ENCODE results near the gene IGFN1.

The IGFN1 gene

DNA sequence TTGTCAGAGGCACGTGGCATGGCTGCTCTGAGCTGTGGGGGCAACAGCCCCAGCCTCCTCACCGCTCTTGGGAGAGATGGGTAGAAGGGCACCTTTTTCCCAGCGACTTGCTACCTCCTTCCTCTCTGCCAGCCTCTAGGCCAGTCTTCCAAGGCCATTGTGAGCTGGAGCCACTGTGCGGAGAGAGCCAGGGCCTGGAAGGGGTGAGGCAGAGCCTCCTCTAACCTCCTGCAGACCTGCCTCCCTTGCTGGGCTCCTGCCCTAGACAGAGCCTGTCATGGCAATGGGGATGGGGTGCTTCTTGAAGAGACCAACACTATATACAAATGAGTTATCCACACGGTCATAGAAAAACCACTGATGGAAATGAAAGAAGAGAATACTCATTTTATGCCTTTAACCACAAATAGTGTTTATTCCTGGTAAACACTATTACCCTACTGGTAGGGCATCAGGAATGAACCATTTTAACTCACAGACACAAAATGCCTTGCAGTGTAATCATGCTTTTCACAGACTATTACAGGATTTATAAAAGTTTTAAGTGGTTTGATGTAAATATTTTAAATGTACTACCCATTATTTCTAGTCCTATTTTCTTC, 5.0 kb upstream of the IGFN1 start:
- no peak for DNase-seq (ENCODE audit: low spot score)

DNA sequence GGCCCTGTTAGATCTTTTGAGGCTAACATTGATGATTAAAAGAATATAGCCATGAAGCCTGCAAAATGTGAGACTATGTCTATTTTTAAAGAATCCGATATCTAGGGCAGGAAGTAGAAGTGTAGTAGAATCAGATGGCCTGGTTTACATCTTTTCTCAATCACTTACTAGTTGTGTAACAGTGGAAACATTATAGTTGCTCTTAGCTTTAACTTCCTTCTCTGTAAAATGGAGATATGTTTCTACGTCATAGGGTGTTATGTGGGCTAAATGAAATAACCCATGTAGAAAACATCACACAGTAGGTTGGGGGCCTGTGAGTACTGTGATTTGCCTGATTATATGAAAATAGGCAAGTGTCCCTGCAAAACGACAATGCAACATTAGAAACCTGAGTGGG, 4.4 kb upstream of the IGFN1 start:
- no peak for DNase-seq (ENCODE audit: low spot score)

DNA sequence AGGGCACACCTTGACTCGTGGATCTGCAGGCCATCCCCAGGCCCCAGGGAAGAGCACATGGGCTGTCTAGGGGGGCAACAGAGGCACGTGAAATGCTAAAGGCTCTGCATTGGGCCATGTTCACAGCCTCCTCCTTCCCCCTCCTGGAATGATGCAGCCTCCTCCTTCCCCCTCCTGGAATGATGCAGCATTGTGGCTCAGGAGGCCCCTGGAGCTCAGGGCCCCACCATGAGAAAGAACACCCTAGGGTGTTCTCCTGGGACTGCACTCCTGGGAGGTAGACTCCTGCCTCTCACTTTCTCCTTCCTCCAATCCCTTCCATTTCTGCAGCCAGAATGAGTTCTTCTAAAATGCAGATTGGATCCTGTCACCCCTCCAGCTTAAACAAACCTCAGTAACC, 1.5 kb upstream of the IGFN1 start:
- DNase-seq (ENCODE audit: low spot score), result no peak

DNA sequence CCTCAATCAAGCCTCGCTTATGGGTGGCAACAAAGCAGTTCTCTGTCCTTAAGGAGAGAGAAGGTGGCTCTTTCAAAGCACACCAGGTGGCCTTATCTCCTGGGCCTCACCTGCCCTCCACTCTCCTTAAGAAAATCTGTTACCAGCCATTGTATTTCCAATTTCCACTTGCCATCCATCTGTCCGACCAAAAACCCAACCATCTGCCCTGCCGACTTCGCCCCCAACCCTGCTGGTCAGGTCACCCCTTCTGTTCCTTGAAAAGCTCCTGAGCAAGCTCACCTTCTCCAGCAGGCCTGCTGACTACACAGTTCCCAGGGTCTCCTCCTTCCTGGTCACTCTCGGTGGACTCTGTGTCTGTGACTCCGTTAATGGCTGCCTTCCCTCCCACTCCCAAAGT, 619 bp upstream of the IGFN1 start:
- no peak for DNase-seq (ENCODE audit: low spot score)

DNA sequence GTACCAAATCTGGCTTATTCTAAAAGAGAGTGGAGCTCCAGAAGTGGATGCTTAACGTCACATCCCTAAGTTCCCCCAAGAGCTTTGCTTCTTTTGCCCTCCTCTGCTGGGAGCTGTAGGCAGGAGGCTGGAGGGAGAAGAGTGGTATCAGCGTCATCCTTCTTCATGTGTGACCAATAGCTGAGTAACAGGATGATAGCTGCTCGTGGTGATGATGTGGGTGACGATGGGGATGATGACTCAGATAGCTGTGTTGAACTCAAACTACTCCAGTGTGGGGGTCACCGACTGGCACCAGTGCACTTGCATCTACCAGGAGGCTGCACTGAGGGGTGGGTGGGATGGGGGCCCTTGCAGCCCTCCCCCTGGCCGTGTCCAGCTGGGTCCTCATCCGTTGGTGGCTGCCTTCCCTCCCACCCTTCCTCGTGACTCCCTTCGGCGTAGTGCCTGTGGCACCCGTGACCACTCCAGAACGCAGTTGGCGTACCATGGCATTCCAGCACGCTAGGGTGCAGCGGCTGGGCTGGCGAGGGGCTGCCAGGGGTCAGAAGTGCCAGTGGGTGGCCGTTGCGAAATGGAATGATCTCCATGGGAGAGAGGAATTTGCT, 1.1 kb downstream of the IGFN1 start:
- no peak for DNase-seq (ENCODE audit: low spot score)

DNA sequence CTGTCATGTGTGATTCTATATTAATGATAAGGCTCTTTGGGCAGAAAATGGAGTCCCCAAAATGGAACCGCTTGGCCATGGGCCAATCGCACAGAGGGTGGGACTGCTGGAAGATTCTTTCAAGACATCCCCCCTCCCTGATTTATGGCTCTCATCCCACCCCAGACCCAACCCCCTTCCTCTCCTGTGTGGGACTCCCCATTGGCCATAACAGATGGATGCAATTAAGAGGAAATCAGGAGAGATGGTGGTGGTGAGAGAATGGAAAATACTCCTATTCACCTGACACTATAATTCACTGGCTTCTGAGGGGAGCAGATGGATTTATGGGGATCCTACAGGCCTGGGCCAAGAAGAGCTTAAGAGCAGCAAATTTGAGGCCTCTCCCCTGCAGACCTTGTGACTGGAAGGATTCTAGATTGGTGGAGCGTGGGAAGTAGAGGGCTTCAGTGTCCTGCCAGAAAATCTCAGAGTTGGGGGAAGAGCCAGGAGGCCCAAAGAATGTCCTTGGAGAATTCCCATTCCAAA, 1.7 kb downstream of the IGFN1 start:
- no peak for DNase-seq (ENCODE audit: low spot score)

DNA sequence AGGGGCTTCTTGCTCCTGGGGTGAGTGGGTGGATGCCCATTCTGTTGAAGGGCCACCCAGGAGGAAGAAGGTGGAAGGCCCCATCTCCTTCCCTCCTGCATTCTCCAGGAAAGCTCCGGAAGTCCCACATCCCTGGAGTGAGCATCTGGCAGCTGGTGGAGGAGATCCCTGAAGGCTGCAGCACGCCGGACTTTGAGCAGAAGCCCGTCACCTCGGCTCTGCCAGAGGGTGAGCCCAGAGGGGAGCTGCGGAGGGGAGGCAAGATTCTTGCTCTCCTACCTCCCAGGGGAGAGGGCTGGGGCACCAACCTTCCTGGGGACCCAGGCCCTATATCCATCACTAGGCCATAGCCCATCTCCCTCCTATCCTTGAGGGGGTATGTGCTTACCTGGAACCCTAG, 3.4 kb downstream of the IGFN1 start:
- DNase-seq (ENCODE audit: low spot score), result no peak

DNA sequence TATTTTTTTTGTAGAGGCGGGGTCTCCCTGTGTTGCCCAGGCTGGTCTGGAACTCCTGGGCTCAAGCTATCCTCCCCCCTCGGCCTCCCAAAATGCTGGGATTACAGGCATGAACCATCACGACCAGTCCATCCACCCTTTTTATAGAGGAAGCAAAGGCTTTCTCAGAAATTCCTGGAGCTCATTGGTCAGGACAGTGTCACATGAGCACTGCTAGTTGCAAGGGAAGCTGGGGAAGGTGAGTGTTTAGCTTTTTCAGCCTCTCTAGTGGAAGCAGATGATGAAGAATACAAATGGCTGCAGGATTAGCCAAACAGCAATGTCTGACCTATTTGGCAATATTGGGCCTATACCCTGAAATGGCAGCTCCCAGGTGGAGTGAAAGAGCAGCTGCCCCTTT, 8.0 kb downstream of the IGFN1 start:
- DNase-seq (ENCODE audit: low spot score), result no peak

DNA sequence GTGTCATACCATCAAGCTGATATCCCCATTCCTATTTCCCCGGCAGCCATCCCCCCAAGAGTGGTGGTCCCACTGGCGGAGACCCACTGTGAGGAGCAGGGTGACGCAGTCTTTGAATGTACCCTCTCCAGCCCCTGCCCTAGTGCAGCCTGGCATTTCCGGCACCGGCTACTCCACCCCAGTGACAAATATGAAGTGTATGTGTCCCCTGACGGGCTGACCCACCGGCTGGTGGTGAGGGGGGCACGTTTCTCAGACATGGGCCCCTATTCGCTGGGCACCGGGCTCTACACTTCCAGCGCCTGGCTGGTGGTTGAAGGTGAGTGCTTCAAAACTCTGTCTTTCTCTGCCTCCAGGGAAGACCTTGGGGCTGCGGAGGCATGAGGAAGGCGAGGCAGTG, 14.4 kb downstream of the IGFN1 start:
- no peak for DNase-seq (ENCODE audit: low spot score)

DNA sequence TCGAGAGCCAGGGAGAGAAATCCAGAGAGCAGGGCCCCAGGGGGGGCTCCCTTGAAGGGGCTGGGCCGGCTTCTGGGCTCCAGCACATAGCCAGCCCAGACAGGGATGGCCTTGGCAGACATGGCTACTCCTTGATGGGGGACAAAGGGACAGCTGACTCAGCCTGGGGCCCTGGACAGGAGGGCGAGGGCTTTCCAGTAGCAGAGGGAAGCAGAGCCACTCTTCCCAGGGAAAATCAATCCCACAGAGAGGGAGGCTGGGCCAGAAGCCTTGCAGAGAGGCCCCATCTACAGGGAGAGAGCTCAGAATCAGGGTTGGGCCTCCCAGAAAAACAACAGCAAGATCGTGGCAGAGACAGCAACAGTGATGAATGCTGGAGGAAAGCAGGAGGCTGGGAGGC, 15.6 kb downstream of the IGFN1 start:
- DNase-seq (ENCODE audit: low spot score), result no peak

DNA sequence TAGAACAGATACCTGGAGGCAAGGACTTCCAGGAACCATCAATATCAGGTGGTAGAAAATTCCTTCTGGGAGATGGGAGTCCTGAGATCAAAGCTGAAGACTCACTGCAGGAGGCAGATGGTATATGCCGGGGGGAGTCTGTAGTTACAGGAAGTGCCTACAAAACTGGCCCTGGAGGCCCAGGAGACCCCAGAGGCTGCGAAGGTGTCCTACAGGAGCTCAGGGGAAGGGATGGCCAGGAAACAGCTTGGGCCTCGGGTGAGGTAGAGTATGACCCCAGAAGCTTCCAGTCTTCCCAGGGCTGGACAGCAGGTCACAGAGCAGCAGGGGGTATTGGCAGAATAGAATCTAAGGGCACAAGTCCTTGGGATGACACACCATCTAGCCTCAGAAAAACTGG, 16.4 kb downstream of the IGFN1 start:
- no peak for DNase-seq (ENCODE audit: low spot score)

DNA sequence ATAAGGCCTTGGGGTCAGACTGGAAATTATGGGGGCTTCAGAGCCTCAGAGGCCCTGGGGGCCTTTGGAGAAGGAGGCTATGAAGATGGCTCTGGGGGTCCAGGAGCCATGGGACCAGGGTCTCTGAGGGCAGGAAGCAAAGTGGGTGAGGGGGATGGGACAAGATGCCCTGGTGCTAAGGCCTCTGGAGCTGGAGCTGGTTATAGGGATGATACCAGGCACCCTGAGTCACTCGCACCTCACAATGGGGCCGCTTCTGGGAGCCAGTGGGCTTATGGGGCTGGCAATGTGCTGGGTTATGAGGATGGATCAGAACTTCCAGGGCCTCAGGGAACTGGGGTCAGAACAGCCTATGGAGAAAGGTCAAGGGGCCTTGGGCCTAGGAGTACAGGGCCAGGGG, 17.6 kb downstream of the IGFN1 start:
- no peak for DNase-seq (ENCODE audit: low spot score)

DNA sequence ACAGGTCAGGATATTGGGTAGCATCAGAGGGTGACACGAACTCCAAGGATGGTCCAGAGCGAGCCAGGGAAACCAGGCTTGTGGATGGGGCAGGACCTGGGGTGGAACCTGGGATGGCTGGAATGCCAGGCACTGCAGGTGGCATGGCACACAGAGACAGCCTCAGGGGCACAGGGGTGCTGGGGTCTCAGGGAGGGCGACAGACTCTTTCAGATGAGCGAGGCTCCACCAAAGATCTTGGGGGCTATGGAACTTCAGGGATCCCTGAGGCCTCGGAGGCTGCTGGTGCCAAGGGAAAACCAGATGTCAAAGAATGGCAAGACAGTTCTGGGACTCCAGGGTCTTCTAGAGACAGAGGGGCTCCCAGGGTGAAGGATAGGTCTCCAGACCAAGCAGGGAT, 21.4 kb downstream of the IGFN1 start:
- no peak for DNase-seq (ENCODE audit: low spot score)

DNA sequence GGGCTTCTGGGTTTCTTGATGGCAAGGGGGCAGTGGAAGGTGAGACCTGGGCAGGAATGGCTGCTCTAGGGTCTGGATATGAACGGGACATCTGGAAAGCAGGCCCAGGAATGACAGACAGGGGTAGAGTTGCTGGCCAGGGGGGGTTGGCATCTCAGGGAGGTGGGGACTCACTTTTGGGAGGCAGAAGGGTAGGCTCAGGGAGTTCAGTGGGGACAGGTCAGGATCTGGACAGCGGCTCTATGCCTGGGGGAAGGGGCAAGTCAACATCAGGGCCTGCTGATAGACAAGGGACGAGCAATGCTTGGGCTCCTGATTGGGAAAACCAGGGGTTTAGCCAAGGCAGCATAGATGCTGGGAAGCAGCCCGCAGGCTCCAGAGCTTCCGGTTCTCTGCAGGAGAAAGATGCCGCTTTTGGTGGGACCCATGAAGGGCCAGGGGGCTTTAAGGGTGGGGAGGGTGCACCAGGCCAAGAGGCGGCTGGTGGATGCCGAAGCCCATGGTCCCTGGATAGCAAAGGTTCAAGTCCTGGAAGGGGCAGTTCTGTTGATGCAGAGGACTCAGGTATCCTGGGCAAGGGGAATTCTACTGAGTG, 21.9 kb downstream of the IGFN1 start:
- DNase-seq (ENCODE audit: low spot score), result no peak

DNA sequence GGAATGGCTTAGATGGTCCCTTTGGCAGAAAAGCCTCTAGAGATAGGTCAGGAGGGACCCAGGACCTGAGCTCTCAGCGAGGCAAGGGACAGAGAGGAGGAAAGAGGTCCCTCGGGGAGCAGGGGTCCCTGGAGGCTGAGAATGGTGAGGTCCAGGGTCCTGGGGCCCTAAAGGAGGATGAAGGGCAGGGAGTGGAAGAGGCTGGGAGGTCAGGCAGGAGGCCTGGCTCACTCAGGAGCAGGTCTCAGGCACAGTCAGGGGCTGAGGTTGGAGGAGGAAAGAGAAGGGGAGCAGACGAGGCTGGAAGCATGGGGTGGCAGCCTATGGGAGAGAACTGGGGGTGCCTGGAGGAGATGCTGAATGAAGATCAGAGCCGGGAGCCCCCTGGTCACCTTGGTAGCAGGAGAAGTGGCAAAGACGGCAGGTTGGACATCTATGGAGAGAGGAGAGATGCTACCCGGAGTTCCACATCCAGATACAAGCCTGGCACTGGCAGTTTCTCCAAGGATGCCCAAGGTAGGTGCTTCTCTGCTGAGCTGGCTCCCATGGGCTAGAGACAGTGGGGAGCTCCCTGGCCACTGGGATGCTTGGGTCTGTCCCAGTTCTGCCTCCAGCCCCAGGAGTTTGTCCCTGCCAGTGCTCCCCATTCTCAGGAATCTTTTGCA, 22.6 kb downstream of the IGFN1 start:
- no peak for DNase-seq (ENCODE audit: low spot score)

DNA sequence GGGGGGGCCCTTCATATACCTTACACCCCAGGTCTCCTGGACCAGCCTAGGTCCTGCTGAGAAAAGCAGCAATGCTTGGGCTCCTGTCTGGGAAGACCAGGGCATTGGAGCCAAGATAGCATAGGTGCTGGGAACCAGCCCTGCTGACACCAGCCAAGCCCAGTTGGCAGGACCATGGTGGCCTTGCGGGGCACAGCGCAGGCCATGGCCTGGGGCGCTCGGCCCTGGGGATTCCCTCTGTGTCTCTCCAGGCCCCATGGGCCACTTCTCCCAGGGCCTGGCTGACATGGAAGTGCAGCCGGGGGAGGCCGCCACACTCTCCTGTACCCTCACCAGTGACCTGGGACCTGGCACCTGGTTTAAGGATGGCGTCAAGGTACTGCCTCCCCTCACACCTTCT, 23.3 kb downstream of the IGFN1 start:
- DNase-seq (ENCODE audit: low spot score), result no peak

DNA sequence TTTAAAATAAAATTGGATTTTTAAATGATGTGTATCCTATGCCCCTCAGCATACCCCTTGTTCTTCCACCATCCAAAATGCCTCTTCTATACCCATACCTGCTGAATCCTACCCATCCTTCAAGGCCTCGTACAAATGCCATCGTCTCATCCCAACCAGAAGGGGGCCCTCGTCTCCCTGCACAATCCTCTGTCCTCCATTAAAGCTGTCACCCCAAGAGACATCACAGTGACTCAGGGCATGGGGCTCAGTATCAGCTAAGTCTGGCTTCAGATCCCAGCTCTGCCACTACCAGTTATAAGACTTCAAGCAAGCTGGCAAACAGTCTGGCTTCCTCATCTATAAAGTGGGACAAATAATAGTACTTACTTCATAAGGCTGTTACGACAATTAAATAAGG, 23.8 kb downstream of the IGFN1 start:
- no peak for DNase-seq (ENCODE audit: low spot score)

DNA sequence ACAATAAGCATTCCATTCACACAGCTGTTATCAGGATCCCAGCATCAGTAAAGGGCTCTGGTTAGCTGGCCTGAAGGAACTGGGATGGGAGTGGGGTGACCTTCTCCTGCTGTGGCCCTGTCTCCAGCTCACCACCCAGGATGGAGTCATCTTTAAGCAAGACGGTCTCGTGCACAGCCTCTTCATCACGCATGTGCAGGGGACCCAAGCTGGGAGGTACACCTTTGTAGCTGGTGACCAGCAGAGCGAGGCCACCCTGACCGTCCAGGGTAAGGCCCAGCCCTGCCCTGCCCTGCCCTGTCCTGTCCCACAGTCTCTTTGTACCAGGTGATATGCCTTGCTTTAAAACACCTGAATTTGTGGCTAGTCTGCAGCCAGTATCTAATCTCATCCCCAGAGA, 24.3 kb downstream of the IGFN1 start:
- DNase-seq (ENCODE audit: low spot score), result no peak

DNA sequence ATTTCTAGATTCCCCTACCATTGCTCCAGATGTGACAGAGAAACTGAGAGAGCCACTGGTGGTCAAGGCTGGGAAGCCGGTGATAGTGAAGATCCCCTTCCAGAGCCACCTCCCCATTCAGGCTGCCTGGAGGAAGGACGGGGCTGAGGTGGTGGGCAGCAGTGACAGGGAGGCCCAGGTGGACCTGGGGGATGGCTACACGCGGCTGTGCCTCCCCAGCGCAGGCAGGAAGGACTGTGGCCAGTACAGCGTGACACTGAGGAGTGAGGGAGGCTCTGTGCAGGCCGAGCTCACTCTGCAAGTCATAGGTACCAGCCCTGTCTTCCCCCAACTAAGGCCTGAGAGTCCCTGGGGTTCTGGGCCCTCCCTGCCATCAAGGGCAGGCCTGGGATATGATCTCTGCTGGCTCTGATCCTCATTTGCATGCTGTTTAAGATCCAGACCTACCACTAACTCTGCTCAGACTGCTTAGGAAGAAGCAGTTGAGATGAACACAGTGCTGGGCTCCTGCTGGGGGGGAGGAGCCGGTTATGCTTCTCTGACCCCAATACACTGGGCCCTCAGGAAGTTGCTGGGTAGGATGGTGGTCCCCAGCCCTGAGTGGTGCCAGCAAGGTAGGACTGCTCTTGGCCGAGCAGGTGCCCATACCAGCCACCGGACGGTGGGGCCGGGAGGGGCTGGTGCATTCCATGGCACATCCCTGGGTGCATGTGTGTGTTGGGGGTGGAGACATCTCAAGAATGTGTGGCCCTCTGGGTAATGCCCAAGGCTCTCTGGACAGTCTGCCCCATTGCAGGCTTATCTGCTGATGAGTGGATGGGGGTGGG, 25.1 kb downstream of the IGFN1 start:
- no peak for DNase-seq (ENCODE audit: low spot score)

DNA sequence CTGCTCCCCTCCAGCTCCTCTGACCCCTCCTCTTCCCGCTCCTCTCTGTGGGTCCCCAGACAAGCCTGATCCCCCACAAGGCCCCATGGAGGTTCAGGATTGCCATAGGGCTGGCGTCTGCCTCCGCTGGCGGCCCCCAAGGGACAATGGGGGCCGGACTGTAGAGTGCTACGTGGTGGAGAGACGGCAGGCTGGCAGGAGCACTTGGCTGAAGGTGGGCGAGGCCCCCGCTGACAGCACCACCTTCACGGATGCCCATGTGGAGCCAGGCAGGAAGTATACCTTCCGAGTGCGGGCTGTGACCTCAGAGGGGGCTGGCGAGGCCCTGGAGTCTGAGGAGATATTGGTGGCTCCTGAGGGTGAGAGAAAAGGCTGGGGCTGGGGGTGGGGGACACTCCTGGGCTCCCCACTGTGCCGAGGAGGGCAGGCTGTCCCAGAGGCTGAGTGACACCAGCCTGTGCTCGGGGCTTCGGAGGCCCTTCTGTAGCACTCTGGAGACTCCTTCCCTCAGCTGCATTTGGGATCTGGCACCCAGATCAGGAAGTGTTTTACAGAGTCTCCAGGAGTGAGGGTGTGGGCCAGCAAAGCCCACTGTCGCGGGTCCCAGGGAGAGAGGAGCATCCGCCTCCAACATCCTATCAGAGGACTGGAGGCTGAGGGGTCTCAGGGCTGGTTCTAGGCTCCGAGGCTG, 25.9 kb downstream of the IGFN1 start:
- no peak for DNase-seq (ENCODE audit: low spot score)

DNA sequence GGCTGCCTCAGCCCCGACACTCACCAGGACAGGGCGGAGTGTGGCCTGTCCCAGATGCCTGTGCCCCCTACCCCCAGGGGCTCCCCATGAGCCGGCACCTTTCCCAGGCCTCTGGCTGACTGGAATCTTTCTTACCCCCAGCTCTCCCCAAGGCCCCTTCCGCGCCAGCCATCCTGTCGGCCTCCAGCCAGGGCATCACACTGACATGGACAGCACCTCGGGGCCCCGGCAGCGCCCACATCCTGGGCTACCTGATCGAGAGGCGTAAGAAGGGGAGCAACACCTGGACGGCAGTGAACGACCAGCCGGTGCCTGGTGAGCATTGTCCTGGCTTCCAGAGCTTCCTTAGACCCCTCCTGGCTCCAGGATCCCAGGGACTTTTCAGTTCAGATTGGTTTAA, 26.5 kb downstream of the IGFN1 start:
- DNase-seq (ENCODE audit: low spot score), result no peak

DNA sequence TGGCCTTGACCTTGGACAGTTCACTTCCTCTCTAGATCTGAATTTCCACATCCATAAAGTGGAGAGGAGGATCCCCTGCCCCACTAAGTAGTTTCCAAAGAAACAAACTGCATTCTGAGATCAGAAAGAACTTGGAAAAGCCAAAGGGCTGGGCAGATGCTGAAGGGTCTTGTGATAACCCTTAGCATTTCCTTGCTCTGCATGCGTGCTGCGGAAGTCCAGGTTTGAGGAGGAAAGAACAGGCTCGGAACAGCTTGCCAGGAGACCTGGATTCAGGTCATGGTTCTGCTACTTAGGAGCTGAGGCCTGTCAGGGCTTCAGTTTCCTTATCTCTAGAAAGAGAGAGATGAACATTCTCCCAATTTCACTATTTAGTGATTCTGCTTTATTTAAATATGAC, 27.2 kb downstream of the IGFN1 start:
- DNase-seq (ENCODE audit: low spot score), result no peak
